Prostate gland (tissue), 2 donors: ENCODE measurements around the gene CTPS1.

Source experiments
- POLR2A ChIP-seq: fragments of 450-650 bp; IDR thresholded peaks from one replicate; pipeline ENCODE4 v1.6.1; 2016; ENCODE audit warnings: antibody characterized with exemption, mild to moderate bottlenecking
- POLR2AphosphoS5 ChIP-seq: sonication (generic); formaldehyde crosslinking; IDR thresholded peaks from one replicate; pipeline ENCODE4 v1.6.1; 2017; ENCODE audit warnings: antibody characterized with exemption
- TF ChIP-seq, protein P1 (sequence below), 4 experiments: fragments of 200-600 bp in 2 of 4; fragments of 450-650 bp in 2 of 4; sonication (generic) in 2 of 4; IDR thresholded peaks; 1 replicate in 3 of 4; 2 replicates in 1 of 4; pipeline ENCODE4 v1.5.1; 2016 to 2019; ENCODE audit warnings: antibody characterized with exemption in 4 of 4, mild to moderate bottlenecking in 2 of 4, moderate library complexity in 2 of 4

DNA sequence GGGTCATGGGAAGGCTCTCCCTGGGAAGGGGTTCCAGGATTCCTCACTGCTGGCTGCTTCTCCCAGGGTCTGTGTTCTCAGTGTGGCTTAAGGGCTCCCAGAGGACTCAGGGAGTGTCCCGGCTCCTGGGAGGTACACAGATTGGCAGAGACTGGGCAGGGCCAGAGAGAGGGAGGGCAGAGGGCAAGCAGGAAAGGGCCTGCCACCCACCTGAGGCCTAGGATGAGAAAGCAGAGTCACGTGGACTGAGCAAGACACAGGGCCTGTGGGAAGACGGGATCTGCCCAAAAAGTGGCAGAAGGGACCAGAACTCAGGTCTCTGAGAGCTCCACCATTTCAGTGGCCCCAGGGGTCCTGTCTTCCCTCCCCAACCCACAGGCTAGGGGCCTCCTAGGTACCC lies 41.2 kb downstream of the CTPS1 start:
- TF ChIP-seq, protein P1, sequence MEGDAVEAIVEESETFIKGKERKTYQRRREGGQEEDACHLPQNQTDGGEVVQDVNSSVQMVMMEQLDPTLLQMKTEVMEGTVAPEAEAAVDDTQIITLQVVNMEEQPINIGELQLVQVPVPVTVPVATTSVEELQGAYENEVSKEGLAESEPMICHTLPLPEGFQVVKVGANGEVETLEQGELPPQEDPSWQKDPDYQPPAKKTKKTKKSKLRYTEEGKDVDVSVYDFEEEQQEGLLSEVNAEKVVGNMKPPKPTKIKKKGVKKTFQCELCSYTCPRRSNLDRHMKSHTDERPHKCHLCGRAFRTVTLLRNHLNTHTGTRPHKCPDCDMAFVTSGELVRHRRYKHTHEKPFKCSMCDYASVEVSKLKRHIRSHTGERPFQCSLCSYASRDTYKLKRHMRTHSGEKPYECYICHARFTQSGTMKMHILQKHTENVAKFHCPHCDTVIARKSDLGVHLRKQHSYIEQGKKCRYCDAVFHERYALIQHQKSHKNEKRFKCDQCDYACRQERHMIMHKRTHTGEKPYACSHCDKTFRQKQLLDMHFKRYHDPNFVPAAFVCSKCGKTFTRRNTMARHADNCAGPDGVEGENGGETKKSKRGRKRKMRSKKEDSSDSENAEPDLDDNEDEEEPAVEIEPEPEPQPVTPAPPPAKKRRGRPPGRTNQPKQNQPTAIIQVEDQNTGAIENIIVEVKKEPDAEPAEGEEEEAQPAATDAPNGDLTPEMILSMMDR (IDR thresholded peaks at IDR 0.05): no peak
- TF ChIP-seq POLR2A (no peak), POLR2AphosphoS5 (no peak)
